ENCODE measurements around the gene TMEM223. TPM values are rescaled to one million over a fixed set of nuclear protein-coding genes. Genes with fewer than 3 reads are reported as not detected.
A peak's percentile ranks its signal among the peaks of the same experiment; 100 is the strongest.

The TMEM223 gene
- total and polyA plus RNA-seq, 9 of the 15 experiments (the other 6 are each of a cell fraction or from before 2014, with no cell fraction given) = 5.9 to 34.5 (median 19.6) TPM

- no peak for TF ChIP-seq GATAD2A (IDR thresholded peaks at IDR 0.05)
- TF ChIP-seq SFPQ (IDR thresholded peaks at IDR 0.05; ENCODE audit: low read depth, low read length) = no peak
- TF ChIP-seq SIN3A (IDR thresholded peaks at IDR 0.05; ENCODE audit: borderline replicate concordance in 2 of 2, control insufficient read depth in 1 of 2, low read depth in 2 of 2, low read length in 2 of 2) = peak; percentile 86 to 94; a peak in 3 of 4 replicates
- TF ChIP-seq CUX1 (CRISPR knock-in tag; IDR thresholded peaks at IDR 0.05) = no peak
- 0 out of 2 replicates have a peak, but pooled peaks have one; percentile 18 for TF ChIP-seq ZNF224 (CRISPR knock-in tag; IDR thresholded peaks at IDR 0.05)
- peak; percentile 46; the same call in 1 of the 2 replicates for TF ChIP-seq NFIC (IDR thresholded peaks at IDR 0.05)
- no peak for TF ChIP-seq SREBF2 (CRISPR knock-in tag; IDR thresholded peaks at IDR 0.05)
- peak; percentile 72 for TF ChIP-seq HDAC2 (IDR thresholded peaks at IDR 0.05)
- TF ChIP-seq ADNP (tag; IDR thresholded peaks at IDR 0.05) = no peak
- TF ChIP-seq CEBPZ (IDR thresholded peaks at IDR 0.05; ENCODE audit: borderline replicate concordance, low read depth, low read length) = no peak
- no peak for TF ChIP-seq ZC3H11A (IDR thresholded peaks at IDR 0.05; ENCODE audit: low read depth, low read length)
- TF ChIP-seq TARDBP (IDR thresholded peaks at IDR 0.05) = peak; percentile 45; the same call in 1 of the 2 replicates
- peak; percentile 38 for TF ChIP-seq NCOR1 (IDR thresholded peaks at IDR 0.05)
- TF ChIP-seq TRIM24 (IDR thresholded peaks at IDR 0.05) = no peak
- TF ChIP-seq POLR2AphosphoS2 (IDR thresholded peaks at IDR 0.05; ENCODE audit: low read length) = peak; percentile 87; the same call in 1 of the 2 replicates
- TF ChIP-seq PRMT5 (CRISPR knock-in tag; IDR thresholded peaks at IDR 0.05) = no peak
- TF ChIP-seq PHTF2 (CRISPR knock-in tag; IDR thresholded peaks at IDR 0.05) = no peak
- no peak for TF ChIP-seq SRSF9 (IDR thresholded peaks at IDR 0.05; ENCODE audit: borderline replicate concordance, low read depth, low read length)
- no peak for TF ChIP-seq SLC30A9 (CRISPR knock-in tag; IDR thresholded peaks at IDR 0.05)
Measured at GRCh38 chr11:62791501-62792201, at the start of gene TMEM223 (continued).

Data from K562 (cell line).